ENCODE measurements around the gene CBX2. TPM values are rescaled to one million over a fixed set of nuclear protein-coding genes. Genes with fewer than 3 reads are reported as not detected.

Gene CBX2
- total RNA-seq, 1 donor: 0.63 TPM

- TF ChIP-seq CTCF (IDR thresholded peaks at IDR 0.05; ENCODE audit: insufficient read depth, low read length): no peak
- no peak overlapping the region for H3K4me3 ChIP-seq (ENCODE audit: low read depth, low read length)
- no peak for DNase-seq (ENCODE audit: low read depth)
Measured at GRCh38 chr17:79757140-79757745, 20.7 kb upstream of the CBX2 start.

- TF ChIP-seq CTCF (IDR thresholded peaks at IDR 0.05; ENCODE audit: insufficient read depth, low read length): no peak
- no peak for DNase-seq (ENCODE audit: low read depth)
- no peak overlapping the region for H3K4me3 ChIP-seq (ENCODE audit: low read depth, low read length)
Measured at GRCh38 chr17:79758271-79758670, 19.7 kb upstream of the CBX2 start.

- no peak overlapping the region for H3K4me3 ChIP-seq (ENCODE audit: low read depth, low read length)
- no peak for DNase-seq (ENCODE audit: low read depth)
- TF ChIP-seq CTCF (IDR thresholded peaks at IDR 0.05; ENCODE audit: insufficient read depth, low read length): no peak
Measured at GRCh38 chr17:79760197-79760906, 17.6 kb upstream of the CBX2 start.

- no peak overlapping the region for H3K4me3 ChIP-seq (ENCODE audit: low read depth, low read length)
- no peak for DNase-seq (ENCODE audit: low read depth)
- no peak for TF ChIP-seq CTCF (IDR thresholded peaks at IDR 0.05; ENCODE audit: insufficient read depth, low read length)
Measured at GRCh38 chr17:79761894-79762589, 15.9 kb upstream of the CBX2 start.

- TF ChIP-seq CTCF (IDR thresholded peaks at IDR 0.05; ENCODE audit: insufficient read depth, low read length): no peak
- no peak overlapping the region for H3K4me3 ChIP-seq (ENCODE audit: low read depth, low read length)
- no peak for DNase-seq (ENCODE audit: low read depth)
Measured at GRCh38 chr17:79765708-79766107, 12.2 kb upstream of the CBX2 start.

- DNase-seq (ENCODE audit: low read depth): no peak
- no peak for TF ChIP-seq CTCF (IDR thresholded peaks at IDR 0.05; ENCODE audit: insufficient read depth, low read length)
- no peak overlapping the region for H3K4me3 ChIP-seq (ENCODE audit: low read depth, low read length)
Measured at GRCh38 chr17:79769570-79770506, 8.1 kb upstream of the CBX2 start.
